Endothelial cell of umbilical vein (primary cell): ENCODE measurements around the gene HADHB. TPM values are rescaled to one million over a fixed set of nuclear protein-coding genes. Genes with fewer than 3 reads are reported as not detected.
"Not testable (repeated sequence)": the region's sequence is repeated elsewhere in the genome, so short reads cannot be mapped to it uniquely, and the experiment has no call there.

Experiments
- BruUV-seq: library from RNA; stranded (reverse); fragments of 400-500 nt; replicated peaks from 2 replicates; lab custom pipeline; 2021; lab: Mats Ljungman, UMichigan
- CTCF ChIA-PET: fragments of 300-600, 350-600 bp; sonication (Branson Sonifier 250); formaldehyde crosslinking; loops from one replicate; lab custom pipeline; 2021; ENCODE audit warnings: antibody characterized with exemption, inconsistent platforms; lab: Charles Lee
- POLR2A ChIA-PET: fragments of 300-600, 350-600 bp; sonication (Branson Sonifier 250); formaldehyde crosslinking; loops from one replicate; lab custom pipeline; 2021; ENCODE audit warnings: antibody characterized with exemption, inconsistent platforms; lab: Charles Lee
- DNase-seq: peaks from one replicate; pipeline ENCODE4 v3.0.0-alpha.2; 2011; ENCODE audit warnings: low read depth, low spot score
- FAIRE-seq: peaks from 2 replicates; lab custom pipeline; 2011; peaks lifted over from hg19 to GRCh38; lab: Jason Lieb, UNC
- H2AFZ ChIP-seq: 2 replicates; pipeline ENCODE4 v1.6.0; 2012; ENCODE audit warnings: low read depth, low read length, control low read depth, inconsistent platforms
- H3K27ac ChIP-seq: 2 replicates; pipeline ENCODE4 v1.5.1; 2011; ENCODE audit warnings: low read depth, mild to moderate bottlenecking, control low read depth, low read length, moderate library complexity; ENCODE audit not compliant: insufficient read depth
- H3K27me3 ChIP-seq, 2 experiments: 2 replicates each; pipeline versions ENCODE4 v1.6.0 to v1.6.1; 2011; ENCODE audit warnings: low read length in 2 of 2, mixed read lengths in 1 of 2; ENCODE audit not compliant: control insufficient read depth in 2 of 2, insufficient read depth in 2 of 2
- H3K36me3 ChIP-seq, 2 experiments: 2 replicates in 1 of 2; 3 replicates in 1 of 2; pipeline ENCODE4 v1.5.1; 2011; ENCODE audit warnings: low read length in 2 of 2, mild to moderate bottlenecking in 1 of 2, moderate library complexity in 1 of 2; ENCODE audit not compliant: control insufficient read depth in 2 of 2, insufficient read depth in 2 of 2; ENCODE audit errors: extremely low read depth in 1 of 2
- H3K4me1 ChIP-seq: 3 replicates; pipeline ENCODE4 v1.5.1; 2011; ENCODE audit warnings: mild to moderate bottlenecking, low read length; ENCODE audit not compliant: control insufficient read depth, insufficient read depth; ENCODE audit errors: extremely low read depth
- H3K4me2 ChIP-seq: 2 replicates; pipeline ENCODE4 v1.6.1; 2011; ENCODE audit warnings: low read length, control low read depth, mixed read lengths; ENCODE audit not compliant: insufficient read depth
- H3K4me3 ChIP-seq, 3 experiments: fragments of 200-600 bp in 1 of 3; sonication (generic), shearing (Covaris generic) in 1 of 3; replicated peaks in 1 of 3; 2 replicates each; pipeline ENCODE4 v1.5.1; 2011 to 2016; ENCODE audit warnings: control low read depth in 3 of 3, low read length in 3 of 3, mild to moderate bottlenecking in 2 of 3, inconsistent platforms in 1 of 3, low read depth in 1 of 3, moderate library complexity in 1 of 3; ENCODE audit not compliant: insufficient read depth in 1 of 3
- H3K79me2 ChIP-seq: 2 replicates; pipeline ENCODE4 v1.6.0; 2012; ENCODE audit warnings: low read length, inconsistent platforms; ENCODE audit not compliant: control insufficient read depth, insufficient read depth
- H3K9ac ChIP-seq: replicated peaks from 2 replicates; pipeline ENCODE3; 2011; ENCODE audit warnings: low read length, control low read depth; ENCODE audit not compliant: insufficient read depth; ENCODE audit errors: extremely low read depth
- H3K9me1 ChIP-seq: replicated peaks from 3 replicates; pipeline ENCODE4 v1.6.0; 2011; ENCODE audit warnings: mild to moderate bottlenecking, low read length; ENCODE audit not compliant: control insufficient read depth, insufficient read depth; ENCODE audit errors: extremely low read depth
- H3K9me3 ChIP-seq: replicated peaks from 2 replicates; pipeline ENCODE4 v1.5.1; 2012; ENCODE audit warnings: low read length, inconsistent platforms; ENCODE audit not compliant: control insufficient read depth, insufficient read depth
- H4K20me1 ChIP-seq: replicated peaks from 2 replicates; pipeline ENCODE3; 2011; ENCODE audit warnings: mild to moderate bottlenecking, low read length; ENCODE audit not compliant: control insufficient read depth, insufficient read depth; ENCODE audit errors: extremely low read depth
- POLR2A ChIP-seq: IDR thresholded peaks from 2 replicates; pipeline ENCODE4 v1.6.1; 2012; ENCODE audit warnings: low read depth, mild to moderate bottlenecking, control low read depth, low read length
- dilution Hi-C: fragments of 300-500 bp; cut with MboI; formaldehyde crosslinking; loops from one replicate; pipeline ENCODE4 v1.15.0; 2019; ENCODE audit warnings: low sequenced_read_pairs; ENCODE audit not compliant: extremely low pct_ligation_motif_present
- intact Hi-C: fragments of 100-400 bp; cut with micrococcal nuclease; formaldehyde crosslinking; loops from one replicate; pipeline ENCODE4 v1.10.0; 2022
- polyA plus RNA-seq, 4 experiments: library from polyadenylated mRNA; depleted of rRNA in 3 of 4; stranded (reverse) in 3 of 4; unstranded in 1 of 4; fragments of >200 nt; gene quantifications; 2 replicates each; pipeline versions ENCODE4 v1.2.1 to v1.2.3, GENCODE V29; 2011 to 2012; ENCODE audit warnings: missing spikeins in 1 of 4
- total RNA-seq: library from RNA; stranded (reverse); gene quantifications from 2 replicates; pipeline ENCODE4 v1.2.3, GENCODE V29; 2021

Gene HADHB
- total and polyA plus RNA-seq, 2 donors (not counting 3 experiments of a cell fraction or from before 2014, with no cell fraction given) = 92.9 to 100 TPM

DNA sequence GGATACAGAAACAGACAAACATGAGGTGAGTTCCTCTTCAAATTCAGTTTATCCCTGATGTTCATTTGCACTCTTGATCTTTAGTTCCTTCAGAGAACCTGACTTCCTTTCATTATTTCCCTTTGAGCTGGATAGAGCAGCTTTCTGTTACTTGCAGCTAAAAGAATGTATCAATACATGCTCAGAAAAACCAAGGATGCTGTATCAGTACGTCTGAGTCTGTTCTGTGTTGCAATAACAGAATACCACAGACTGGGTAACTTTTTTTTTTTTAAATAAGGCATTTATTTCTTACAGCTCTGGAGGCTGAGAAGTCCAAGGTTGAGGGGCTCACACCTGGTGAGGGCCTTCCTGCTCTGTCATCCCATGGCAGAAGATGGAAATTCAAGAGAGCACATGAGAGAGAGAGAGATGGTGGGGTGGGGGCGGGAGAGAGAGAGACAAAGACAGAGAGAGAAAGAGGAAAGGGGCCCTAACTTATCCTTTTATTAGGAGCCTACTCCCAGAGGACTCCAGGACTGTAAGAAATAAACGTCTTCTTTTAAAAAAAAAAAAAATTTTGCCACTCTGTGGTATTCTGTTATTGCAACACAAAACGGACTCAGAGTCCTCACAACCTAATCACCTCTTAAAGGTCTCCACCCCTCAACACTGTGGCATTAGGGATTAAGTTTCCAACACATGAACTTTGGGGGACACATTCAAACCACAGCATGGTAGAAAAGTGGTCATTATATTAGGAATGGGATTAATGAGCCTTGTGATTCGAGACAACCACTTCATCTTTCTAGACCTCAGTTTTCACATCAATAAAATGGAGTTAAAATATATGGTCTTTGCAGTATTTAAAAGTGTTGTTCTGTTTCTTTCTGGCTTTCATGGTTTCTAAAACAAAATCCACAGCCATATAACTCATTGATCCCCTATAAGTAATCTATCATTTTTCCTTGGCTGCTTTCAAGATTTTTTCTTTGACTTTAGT, 82.8 kb downstream of the HADHB start:
- intact Hi-C loops (no loop called here), dilution Hi-C loops (no loop called here)
- ChIA-PET CTCF (interaction anchor here (0.7 to 2.8 kb wide), 8 partner anchors 11 to 377 kb away, joined by 3 to 10 read pairs (median 4); no protein-coding TSS in a partner anchor), POLR2A (no interaction called here)
- H3K4me1 ChIP-seq = no peaks in the 10 kb centered on the region
- H2AFZ ChIP-seq = no peak overlapping the region
- H3K9me1 ChIP-seq = no peaks in the 10 kb centered on the region
- TF ChIP-seq POLR2A = no peak
- no TSS peak for BruUV-seq
- no peaks in the 10 kb centered on the region for H4K20me1 ChIP-seq
- H3K27ac ChIP-seq = no peak overlapping the region
- H3K4me3 ChIP-seq = no peak overlapping the region
- no peaks in the 10 kb centered on the region for H3K79me2 ChIP-seq
- no peaks in the 10 kb centered on the region for H3K27me3 ChIP-seq
- no peaks in the 10 kb centered on the region for H3K9me3 ChIP-seq
- FAIRE-seq = no peak
- DNase-seq = no peak
- no peak overlapping the region for H3K9ac ChIP-seq
- H3K36me3 ChIP-seq = no peaks in the 10 kb centered on the region
- H3K4me2 ChIP-seq = no peak overlapping the region

DNA sequence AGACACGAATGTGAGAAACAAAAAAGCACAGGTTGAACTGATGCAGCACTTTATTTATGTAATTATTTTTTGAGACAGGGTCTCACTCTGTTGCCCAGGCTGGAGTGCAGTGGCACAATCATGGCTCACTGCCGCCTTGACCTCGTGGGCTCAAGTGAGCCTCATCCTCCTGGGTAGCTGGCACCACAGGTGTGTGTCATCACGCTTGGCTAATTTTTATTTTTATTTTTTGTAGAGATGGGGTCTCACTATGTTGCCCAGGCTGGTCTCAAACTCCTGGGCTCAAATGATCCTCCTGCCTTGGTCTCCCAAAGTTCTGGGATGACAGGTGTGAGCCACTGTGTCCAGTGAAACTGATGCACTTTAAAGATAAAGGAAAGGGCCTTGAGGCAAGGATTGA, 84.3 kb downstream of the HADHB start:
- dilution Hi-C loops, intact Hi-C loops, POLR2A ChIA-PET, CTCF ChIA-PET, H3K9me1 ChIP-seq, H3K4me2 ChIP-seq, H3K4me1 ChIP-seq, H3K79me2 ChIP-seq, H3K27me3 ChIP-seq, H3K36me3 ChIP-seq, DNase-seq, H3K9ac ChIP-seq, FAIRE-seq, BruUV-seq, H2AFZ ChIP-seq, H3K27ac ChIP-seq, H3K9me3 ChIP-seq, H4K20me1 ChIP-seq, H3K4me3 ChIP-seq: not testable (repeated sequence)
